Hematopoietic multipotent progenitor cell treated with erythropoietin and hydrocortisone succinate and interleukin-3 and kit ligand, for 4 days (in vitro differentiated cells): ENCODE measurements around the gene SLC9A9.

Experiments used
- DNase-seq: peaks from one replicate; pipeline ENCODE4 v3.0.0-alpha.2; 2015

The SLC9A9 gene

GRCh38 chr3:143676021-143676420 is 172.2 kb downstream of the SLC9A9 start:
- DNase-seq, result no peak

DNA sequence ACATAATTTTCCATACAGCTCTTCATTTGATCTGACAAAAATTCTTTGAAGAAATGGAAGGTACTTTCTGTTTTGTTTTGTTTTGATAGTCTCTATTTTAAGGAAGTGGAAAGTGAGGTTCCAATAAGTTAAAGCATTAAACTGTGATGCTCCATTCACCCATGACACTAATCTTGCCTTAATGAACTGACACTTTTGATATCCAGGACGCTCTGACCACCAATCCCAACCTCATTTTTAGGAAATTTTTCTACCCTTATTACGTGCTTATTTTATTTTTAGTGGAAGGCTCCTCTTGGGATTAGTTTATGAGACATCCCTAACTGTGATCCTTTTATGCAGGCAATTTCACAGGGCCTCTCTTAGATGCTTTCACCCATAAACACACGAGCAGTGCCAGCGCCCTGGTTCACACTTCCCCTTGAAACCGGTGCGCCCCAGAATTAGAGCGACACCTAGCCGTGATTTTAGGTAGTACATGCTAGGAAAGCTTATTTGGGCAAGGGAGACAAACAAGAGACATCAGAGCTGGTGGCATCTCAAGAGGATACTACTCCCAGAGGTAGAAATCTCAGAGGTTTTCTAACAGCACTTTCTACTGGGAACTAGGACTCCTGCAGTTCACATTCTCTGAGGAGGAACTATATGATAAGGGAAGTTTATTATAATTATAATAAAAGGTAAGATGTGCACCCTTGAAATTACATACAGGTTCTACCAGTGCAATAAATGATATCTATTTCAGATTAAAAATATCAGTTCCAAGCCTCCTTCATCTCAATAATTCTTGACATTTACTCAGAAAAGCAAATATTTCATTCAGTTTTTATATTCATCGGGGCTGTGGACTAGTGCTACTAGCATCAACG is 173.9 kb downstream of the SLC9A9 start:
- peak; percentile 91 for DNase-seq

DNA sequence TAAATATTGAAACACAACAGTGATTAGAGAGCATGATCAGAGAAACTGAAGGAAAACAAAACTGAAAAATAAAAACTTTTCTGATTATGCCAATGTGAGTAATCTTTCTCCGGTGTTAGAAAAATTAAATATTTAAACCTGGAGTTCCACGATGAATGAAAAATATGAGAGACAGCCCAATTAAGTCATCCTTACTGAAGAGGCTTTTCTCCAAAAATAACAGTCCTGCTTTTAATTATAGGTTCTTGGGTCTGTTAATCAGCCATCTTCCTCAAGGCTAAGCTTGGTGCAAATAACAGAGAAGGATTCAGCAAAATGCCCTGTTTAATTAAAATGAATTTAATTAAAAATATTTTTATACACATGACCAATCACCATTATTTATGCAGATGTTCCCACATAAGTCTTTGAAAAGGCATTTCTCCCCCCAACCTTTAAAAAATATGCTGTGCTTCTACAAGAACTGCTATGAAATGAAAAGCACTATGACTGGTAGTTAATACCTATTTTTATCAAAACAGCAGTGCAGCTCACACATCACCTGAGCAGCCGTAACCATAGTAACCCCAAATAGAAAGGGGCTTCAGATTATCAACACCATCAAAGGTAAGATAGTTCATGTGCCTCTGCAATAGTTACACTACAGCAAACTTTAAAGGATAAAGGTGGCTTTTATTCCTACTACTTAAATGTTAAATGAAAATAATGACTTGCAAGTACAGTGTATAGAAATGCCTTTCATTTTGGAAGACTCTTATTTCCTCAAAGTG is 175.7 kb downstream of the SLC9A9 start:
- no peak for DNase-seq

DNA sequence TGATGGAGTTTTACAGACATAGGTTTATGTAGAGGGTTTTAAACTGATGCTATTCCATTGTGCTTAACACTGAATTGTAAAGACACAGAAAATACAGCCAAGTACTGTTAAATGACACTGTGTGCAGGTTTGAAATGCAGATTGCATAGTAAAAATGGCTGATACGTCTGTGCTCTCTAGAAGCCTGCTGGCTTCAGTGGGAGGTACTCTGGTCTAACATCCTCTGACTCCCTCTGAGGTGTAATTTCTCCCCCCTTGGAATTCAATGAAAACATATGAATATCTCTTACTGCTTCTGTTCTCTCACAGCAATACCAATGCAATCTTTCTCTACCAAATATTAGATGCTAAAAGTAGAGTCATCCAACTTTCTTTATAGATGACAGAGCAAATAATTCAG is 176.6 kb downstream of the SLC9A9 start:
- no peak for DNase-seq

DNA sequence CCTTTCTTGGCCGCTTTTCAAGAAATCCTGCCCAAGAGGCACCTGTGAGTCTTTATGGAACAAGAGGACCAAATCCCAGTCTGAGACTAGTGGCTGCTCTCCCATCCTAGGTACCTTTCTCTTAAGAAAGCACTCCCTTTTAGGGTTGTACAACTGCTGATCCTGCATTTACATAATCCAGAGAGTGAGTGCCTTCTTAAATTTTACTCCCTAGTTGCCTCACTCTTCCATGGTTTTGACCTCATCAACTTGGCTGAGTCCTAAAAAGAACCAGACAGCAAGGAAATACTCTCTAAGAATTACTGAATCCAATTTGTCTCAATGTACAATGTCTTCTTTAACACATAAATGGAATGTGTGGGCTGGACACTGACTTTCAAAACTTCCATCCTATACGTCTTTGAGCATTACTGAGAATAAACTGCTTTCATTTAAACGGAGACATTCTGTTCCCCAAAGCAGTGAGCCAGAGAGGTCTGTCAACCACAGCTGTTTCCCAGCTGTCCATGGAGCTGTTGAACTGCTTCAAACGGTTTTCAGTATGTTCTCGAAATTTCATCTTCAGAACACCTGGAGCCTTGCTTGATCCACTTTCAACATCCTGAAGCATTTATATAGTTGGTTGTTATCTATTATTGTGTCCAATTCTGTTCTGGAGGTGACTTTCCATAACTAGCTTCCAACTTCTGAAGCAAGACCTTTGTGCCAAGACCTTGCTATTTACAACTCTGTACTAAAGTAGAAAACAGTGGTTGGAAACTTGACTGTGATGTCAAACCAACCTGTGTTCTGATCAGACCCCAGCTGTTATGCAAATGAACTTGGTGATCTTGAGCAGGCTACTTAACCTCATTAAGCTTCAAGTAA is 179.1 kb downstream of the SLC9A9 start:
- DNase-seq, result no peak

- no peak for DNase-seq
These were observed 179.9 kb downstream of the SLC9A9 start for GRCh38 chr3:143668385-143668784.

DNA sequence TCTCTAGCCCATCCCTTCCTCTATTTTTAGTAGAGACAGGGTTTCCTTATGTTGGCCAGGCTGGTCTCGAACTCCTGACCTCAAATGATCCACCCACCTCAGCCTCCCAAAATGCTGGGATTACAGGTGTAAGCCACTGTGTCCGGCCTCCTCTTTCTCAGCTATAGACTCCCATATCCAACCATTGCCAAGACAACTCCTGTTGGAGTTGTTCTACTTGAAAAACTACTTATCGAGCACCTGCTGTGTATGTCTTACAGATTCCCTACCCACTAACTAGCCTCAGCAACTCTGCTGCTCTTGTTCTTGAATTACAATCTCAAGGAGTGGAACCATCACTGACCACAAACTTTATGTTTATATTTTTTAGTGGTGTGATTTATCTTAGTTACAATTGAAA is 186.6 kb downstream of the SLC9A9 start:
- no peak for DNase-seq

DNA sequence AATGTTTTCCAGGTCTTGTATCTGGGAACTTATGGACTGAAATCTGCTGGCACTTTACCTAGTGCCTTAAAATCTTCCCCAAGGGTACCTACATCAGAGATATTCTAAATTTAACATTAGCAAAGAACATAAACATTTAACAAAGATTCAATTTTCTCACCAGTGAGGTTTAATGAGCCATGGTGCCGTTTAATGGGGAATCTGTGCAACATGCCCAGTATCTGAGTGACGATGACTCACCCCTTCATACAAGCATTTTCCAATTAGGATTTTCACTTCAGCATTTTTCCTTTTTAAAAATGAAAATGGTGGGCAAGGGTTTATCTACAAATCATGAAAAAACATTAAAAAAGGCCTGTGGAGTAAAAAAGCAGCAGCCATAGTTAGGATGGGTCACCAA is 189.4 kb downstream of the SLC9A9 start:
- DNase-seq, result no peak

- DNase-seq, result no peak
These were observed 190.2 kb downstream of the SLC9A9 start for GRCh38 chr3:143658116-143658515.

GRCh38 chr3:143657391-143657790 is 190.9 kb downstream of the SLC9A9 start:
- no peak for DNase-seq

- no peak for DNase-seq
These were observed 193.4 kb downstream of the SLC9A9 start for GRCh38 chr3:143654906-143655305.

DNA sequence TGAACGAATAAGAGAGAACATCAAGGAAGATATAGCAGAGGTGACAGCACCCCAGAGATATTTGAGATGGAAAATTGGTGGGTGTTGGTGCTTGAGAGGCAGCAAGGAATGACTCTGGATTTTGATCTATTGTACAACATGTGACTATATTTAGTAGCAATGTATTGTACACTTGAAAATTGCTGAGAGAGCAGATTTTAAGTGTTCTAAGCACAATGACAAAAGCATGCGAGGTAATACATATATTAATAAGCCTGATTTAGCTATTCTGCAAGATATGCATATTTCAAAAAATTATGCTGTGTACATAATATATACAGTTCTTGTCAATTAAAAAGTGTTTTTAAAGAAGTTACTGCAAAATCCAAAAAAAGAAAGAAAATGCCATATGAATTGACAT is 194.3 kb downstream of the SLC9A9 start:
- DNase-seq, result no peak

DNA sequence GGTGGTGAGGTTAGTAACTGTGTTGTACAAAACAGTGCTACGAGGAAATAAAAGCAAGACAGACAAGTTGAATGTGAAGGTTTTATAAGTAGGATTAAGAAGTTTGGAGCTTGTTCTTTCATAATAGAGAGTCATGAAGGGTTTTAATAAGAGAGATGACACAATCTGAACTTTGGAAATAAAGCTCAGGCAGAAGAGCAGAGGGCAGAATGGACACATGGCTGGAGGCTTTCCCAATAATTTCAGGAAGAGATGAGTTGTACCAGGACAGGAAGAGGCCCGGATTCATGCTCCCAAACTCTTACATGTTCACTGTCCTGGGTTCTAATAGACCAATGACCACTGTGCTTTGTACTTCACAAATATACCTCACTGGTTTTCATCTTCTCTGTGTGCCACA is 194.8 kb downstream of the SLC9A9 start:
- no peak for DNase-seq

- DNase-seq, result no peak
These were observed 196.2 kb downstream of the SLC9A9 start for GRCh38 chr3:143652118-143652517.

GRCh38 chr3:143650827-143651226 is 197.4 kb downstream of the SLC9A9 start:
- DNase-seq, result no peak

DNA sequence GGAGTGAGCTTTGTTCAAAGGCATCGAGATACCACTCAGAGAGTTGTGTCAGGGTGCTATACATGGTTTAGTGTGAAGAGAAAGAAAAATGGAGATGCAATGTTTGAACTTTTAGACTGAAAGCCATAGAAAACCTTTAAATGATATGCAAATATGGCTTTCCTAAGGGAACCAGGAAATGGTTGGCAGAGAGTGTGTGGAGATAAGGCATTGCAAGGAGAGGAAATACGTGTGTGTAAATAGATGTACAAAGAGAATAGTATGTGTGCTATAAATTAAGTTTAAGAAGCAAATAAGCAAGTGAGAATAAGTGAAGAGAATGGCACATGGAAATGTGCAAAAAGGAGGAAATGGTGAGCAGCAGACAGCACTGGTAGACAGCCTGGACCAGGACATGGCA is 198.1 kb downstream of the SLC9A9 start:
- DNase-seq, result no peak

DNA sequence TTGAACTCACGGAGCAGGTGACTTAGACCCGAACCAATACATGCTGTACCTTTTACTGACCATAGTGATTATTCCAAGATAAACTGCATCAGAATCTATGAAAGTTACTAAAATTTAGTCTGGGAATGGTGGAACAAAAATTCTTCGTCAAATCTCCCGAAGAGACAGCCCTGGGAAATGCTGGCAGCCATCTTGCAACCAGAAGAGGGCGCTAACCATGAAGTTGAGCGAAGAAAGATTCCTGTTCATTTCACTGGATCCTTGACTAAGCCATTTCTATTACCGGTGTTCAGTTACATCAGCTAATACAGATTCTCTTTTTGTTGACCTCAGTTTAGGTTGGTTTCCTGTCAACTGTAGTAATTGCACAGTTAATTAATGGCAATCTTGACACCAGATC is 199.6 kb downstream of the SLC9A9 start:
- DNase-seq, result no peak

DNA sequence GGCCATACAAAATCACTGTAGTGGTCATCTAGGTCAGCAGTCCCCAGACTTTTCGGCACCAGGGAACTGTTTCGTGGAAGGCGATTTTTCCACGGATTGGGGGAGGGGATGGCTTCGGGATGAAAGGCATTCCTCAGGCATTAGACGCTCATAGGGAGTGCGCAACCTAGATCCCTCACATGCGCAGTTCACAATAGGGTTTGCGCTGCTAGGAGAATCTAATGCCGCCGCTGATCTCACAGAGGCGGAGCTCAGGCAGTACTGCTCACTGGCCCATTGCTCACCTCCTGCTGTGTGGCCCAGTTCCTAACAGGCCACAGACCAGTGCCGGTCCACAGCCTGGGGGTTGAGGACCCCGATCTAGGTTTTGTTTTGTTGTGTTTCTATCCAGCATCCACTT is 200.1 kb downstream of the SLC9A9 start:
- no peak for DNase-seq

- peak; percentile 81 for DNase-seq
These were observed 203.7 kb downstream of the SLC9A9 start for GRCh38 chr3:143644370-143645089.

- no peak for DNase-seq
These were observed 204.4 kb downstream of the SLC9A9 start for GRCh38 chr3:143643905-143644304.

- no peak for DNase-seq
These were observed 207.5 kb downstream of the SLC9A9 start for GRCh38 chr3:143640774-143641173.

DNA sequence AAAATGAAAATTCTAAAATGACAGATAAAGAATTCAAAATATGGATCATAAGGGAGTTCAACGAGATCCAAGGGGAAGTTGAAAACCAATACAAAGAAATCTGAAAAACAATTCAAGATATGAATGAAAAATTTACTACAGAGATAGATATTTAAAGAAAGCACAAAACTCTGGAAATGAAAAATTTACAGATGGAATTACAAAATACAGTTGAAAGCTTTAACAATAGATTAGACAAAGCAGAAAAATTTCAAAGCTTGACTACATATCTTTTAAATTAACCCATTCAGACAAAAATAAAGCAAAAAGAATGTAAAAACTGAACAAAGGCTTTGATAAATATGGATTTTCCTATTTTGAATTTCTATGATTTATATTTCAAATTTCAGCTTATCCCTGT is 211.1 kb downstream of the SLC9A9 start:
- DNase-seq, result no peak

DNA sequence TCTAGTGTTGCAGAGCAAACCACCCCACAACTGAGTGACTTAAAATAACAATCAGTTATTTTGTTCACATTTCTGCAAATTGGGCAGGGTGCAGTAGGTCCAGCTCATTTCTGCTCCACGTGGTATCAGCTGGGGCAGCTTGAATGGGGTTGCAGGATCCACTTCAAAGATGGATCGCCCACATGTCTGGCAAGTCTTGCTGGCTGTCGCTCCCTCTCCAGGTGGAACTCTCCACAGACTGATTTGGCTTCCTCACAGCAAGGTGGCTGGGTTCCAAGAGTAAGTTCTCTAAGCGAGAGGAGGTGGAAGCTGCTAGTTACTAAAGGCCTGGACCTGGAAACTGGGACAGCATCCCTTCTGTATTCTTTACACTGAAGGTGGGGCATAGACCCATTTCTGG is 213.3 kb downstream of the SLC9A9 start:
- DNase-seq, result peak; percentile 11
